ENCODE data around the gene GREB1L.

DNA sequence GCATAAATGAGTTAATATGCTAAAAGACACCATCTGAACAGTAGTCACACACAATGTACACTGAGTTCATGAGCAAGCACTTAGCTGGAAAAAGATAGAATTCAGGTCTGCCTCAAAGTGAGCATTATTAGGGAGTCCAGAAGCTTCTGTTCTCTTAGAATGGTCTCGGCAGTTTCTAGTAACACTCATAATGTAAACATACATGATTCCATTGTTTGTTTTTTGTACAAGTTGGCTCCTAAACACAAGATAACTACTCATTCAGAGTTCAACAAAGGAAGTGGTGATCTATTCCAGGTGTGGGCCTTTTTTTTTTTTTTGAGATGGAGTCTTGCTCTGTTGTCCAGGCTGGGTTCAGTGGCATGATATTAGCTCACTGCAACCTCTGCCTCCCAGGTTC, 292.3 kb downstream of the GREB1L start:
- TF ChIP-seq, protein P1, sequence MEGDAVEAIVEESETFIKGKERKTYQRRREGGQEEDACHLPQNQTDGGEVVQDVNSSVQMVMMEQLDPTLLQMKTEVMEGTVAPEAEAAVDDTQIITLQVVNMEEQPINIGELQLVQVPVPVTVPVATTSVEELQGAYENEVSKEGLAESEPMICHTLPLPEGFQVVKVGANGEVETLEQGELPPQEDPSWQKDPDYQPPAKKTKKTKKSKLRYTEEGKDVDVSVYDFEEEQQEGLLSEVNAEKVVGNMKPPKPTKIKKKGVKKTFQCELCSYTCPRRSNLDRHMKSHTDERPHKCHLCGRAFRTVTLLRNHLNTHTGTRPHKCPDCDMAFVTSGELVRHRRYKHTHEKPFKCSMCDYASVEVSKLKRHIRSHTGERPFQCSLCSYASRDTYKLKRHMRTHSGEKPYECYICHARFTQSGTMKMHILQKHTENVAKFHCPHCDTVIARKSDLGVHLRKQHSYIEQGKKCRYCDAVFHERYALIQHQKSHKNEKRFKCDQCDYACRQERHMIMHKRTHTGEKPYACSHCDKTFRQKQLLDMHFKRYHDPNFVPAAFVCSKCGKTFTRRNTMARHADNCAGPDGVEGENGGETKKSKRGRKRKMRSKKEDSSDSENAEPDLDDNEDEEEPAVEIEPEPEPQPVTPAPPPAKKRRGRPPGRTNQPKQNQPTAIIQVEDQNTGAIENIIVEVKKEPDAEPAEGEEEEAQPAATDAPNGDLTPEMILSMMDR (IDR thresholded peaks at IDR 0.05): no peak
- TF ChIP-seq, protein P2, sequence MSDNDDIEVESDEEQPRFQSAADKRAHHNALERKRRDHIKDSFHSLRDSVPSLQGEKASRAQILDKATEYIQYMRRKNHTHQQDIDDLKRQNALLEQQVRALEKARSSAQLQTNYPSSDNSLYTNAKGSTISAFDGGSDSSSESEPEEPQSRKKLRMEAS (CRISPR knock-in tag; IDR thresholded peaks at IDR 0.05): no peak
- TF ChIP-seq, protein P3, sequence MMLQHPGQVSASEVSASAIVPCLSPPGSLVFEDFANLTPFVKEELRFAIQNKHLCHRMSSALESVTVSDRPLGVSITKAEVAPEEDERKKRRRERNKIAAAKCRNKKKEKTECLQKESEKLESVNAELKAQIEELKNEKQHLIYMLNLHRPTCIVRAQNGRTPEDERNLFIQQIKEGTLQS (CRISPR knock-in tag; conservative IDR thresholded peaks at IDR 0.05): no peak

Data from WTC11 (cell line).